ENCODE measurements around the gene RSPH1.
A peak's percentile ranks its signal among the peaks of the same experiment; 100 is the strongest.

RSPH1 gene

GRCh38 chr21:42513151-42513984, 17.3 kb upstream of the RSPH1 start, which contains the start of gene SLC37A1:
SLC37A1 (plus strand) TSS chr21:42513852; CDS start chr21:42518455, 4,603 bp downstream.
- DNase-seq (ENCODE audit: low read depth), result no peak

DNA sequence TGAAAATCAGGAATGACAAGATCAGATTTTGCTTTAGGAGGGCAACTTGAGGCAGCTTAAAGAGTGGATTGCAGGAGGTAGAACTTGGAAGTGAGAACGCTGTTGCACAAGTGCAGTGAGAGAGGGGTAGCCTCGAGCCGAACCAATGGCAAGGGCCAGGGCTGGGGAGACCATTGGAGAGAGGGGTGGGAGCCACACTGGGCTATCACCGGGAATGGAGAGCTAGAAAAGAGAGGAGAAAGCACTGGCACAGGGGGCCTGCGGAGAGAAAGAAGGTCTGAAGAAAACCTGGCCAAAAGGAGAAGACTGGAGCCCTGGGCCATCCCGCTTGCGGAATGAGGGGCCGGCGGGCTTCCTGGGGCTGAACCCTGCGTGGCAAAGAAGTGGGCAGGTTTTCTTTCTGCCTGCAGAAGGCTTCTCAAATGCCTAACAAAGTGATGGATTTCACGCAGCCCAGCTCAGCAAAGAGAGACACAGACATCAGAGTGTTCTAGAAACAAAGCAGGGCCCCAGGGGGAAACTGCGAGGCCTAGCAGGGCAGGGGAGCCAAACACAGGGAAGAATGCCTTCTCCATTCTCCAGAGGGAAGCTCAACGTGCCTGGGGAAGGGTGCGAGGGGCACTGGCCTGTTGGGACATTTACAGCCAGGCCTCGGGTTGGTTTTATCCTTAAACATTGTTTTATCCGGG, 16.5 kb upstream of the RSPH1 start:
- DNase-seq (ENCODE audit: low read depth), result no peak

- no peak for DNase-seq (ENCODE audit: low read depth)
Measured at GRCh38 chr21:42509244-42509643, 13.2 kb upstream of the RSPH1 start.

DNA sequence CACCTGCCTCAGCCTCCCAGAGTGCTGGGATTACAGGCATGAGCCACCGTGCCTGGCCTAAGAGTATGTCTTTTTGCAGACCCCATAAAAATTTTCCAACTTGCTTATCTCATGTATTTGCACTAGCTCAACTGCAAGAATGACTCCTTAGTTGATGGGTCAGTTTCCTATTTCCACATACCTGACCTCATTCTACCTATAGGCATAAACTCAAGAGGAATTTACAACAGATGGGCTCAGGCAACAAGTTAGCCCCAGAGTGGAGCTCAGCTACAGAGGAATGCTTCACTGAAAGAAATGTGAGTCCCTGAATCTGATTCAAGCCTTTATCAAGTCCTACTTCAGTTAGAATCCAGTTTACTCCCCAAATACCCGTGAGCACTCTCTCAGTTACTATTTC, 12.3 kb upstream of the RSPH1 start:
- DNase-seq (ENCODE audit: low read depth), result no peak

DNA sequence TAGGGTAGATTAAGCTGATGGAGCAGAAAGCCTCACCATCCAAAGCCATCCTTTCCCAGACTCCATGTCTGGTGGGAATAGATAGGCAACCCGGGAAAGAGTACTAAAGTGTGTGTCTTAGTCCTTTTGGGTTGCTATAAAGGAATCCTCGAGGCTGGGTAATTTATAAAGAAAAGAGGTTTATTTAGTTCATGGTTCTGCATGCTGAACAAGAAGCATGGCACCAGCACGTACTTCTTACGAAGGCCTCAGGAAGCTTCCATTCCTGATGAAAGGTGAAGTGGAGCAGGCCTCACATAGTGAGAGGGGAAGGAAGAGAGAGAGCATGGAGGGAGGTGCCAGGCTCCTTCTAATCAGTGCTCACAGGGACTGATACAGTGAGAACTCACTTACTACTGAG, 11.4 kb upstream of the RSPH1 start:
- no peak for DNase-seq (ENCODE audit: low read depth)

DNA sequence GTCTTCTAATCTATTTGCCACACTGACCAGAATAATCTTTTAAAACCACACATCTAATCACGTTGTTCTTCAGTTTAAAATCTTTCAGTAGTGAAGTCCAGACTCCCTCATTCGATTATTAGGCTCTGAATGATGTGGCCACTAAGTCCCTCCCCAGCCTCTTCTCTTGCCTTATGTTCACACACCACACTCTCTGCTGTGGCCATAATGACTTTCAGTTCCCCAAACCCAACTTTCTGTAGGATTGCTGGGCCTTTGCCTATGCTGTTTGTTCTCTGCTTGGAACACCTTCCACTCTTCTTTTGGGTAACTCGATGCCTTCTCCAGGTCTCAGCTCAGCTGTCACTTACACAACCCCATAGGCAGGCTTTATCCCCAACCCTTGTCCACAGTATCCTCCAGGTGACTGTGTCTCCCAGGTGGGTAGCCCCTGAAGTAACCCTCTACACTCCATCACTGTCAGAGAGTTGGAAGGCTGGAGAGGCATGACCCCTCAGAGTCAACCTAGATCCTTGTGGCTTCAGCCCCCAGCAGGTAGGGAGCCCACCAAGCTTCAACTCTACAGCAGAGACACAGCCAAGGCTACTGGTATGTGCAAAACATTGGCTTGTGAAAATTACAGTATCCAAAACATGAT, 9.2 kb upstream of the RSPH1 start:
- no peak for DNase-seq (ENCODE audit: low read depth)

DNA sequence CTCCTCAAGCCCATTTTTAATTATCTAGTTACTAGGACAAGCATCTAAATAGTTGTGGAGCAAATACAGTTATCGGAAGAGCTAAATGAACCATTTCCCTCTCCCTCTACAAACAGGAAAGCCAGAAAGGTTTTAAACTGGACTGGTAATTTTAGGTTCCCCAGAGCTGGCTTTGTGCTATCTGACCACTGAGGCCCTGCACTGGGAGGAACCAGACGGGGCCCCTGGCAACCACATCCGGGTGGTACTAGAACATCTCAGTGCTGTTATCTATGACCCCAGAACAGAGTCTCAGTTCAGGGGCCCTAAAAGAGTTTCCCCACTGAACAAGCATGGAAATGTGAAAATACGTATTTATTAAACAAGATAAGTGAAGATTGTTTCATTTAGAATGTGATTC, 7.7 kb upstream of the RSPH1 start:
- no peak for DNase-seq (ENCODE audit: low read depth)

- DNase-seq (ENCODE audit: low read depth), result no peak
Measured at GRCh38 chr21:42500736-42501135, 4.7 kb upstream of the RSPH1 start.

DNA sequence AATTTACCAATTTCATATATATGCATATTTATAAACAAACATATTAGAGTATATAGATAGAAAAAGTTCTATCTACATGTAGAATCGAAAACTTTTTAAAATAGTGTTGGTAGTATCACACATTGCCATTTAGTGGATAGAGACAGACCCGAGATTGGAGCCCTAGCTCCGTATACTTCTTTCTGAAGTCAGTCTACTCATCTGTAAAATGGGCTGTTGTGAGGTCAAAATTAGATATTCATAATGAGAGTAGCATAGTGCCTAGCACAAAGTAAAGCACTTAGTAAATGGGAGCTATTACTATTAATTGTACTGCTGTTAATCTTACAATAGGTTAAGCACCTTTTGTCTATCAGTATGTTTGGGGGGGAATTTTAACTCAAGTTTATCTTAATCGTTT, 4.2 kb upstream of the RSPH1 start:
- DNase-seq (ENCODE audit: low read depth), result no peak

- no peak for DNase-seq (ENCODE audit: low read depth)
Measured at GRCh38 chr21:42499444-42500112, 3.6 kb upstream of the RSPH1 start.

DNA sequence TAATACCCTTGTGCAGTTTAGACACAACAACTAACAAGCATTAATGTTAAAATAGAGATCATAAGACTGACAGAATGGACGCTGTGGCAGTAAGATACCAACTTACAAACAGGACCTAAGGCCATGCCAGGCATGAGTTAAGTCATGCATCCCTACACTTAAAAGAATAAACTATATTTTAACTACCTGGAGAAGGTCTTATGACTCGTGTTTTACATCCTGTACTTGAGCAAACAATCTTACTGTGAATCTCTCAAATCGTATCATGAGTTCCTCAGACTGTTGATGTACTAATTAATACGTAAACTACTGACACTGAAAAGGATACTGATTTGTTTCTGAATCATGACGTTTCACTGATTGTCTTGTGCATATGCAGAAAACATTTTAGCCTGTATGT, 2.0 kb upstream of the RSPH1 start:
- no peak for DNase-seq (ENCODE audit: low read depth)

DNA sequence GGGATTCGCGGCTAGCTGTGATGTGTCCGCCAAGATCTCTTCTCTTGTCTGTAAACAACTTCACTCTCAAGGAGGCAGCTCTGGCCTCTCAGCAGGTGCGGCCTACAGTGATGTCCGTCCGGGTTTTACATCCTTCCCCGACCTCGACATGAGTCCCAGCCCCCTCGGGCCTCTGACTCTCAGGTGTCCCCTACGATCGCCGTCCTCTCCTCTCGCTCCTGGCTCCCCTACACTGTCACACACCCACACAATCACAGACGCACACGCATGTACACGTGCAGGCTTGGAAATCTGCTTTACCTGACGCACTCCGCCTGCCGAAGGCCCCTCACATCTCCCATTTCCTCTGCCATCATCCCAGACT, 797 bp upstream of the RSPH1 start:
- no peak for DNase-seq (ENCODE audit: low read depth)

DNA sequence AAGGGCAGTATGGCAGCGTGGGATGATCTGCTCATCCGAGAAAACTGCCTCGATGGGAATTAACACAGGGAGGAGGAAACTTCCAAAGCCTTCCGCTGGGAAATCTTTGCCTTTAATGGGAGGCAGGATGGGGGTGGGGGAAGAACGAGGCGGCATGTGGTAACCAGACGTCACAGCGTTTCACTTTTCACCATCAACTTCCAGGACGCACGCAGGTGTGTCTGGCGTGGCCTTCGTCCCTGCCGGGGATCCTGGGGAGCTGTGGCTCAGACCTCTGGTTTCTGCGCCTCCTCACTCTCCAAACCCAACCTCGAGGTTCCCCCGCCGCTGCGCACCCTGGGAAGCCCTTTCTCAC, 282 bp downstream of the RSPH1 start:
- DNase-seq (ENCODE audit: low read depth), result peak; percentile 25

DNA sequence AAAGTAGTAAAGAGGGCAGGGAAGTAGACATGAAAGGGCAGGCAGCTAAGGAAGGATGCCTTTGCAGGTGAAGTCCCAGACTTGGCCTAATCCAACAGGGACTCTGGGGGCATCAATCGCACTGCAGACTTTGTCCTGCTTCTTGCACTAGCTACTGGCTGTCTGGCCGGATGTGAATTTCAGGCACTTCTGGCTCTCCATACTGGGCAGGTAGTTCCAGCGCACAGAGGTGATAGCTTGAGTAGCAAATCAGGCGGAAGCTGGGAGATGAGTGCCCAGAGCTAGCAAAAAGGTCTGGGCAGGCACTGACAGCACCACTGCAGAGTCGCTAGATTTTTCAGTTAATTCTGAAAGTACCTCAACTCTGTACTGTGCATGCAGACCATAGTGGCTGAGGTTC, 997 bp downstream of the RSPH1 start:
- no peak for DNase-seq (ENCODE audit: low read depth)

GRCh38 chr21:42493109-42494060, 2.6 kb downstream of the RSPH1 start:
- no peak for DNase-seq (ENCODE audit: low read depth)

GRCh38 chr21:42492201-42492600, 3.8 kb downstream of the RSPH1 start:
- DNase-seq (ENCODE audit: low read depth), result no peak

DNA sequence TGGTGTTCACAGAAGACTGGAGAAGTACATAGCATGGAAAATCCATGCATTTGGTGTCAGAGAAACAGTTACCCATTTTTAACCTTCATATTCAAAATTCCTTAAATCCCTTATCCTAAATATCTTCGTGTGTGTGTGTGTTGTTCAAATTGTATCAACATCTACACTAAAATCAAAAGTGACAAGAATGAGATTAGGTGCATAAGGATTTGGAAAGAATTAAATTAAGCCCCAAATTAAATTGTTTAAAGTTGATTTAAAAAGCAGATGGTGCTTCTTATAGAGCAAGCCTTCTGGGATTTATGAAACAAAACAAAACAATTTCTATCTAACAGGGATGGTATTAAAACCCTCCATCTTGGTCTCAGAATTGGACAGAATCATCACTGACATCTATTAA, 4.7 kb downstream of the RSPH1 start:
- DNase-seq (ENCODE audit: low read depth), result no peak

- DNase-seq (ENCODE audit: low read depth), result no peak
Measured at GRCh38 chr21:42490720-42491119, 5.3 kb downstream of the RSPH1 start.

- no peak for DNase-seq (ENCODE audit: low read depth)
Measured at GRCh38 chr21:42489991-42490390, 6.0 kb downstream of the RSPH1 start.

- no peak for DNase-seq (ENCODE audit: low read depth)
Measured at GRCh38 chr21:42489006-42489563, 6.9 kb downstream of the RSPH1 start.

GRCh38 chr21:42486531-42486930, 9.5 kb downstream of the RSPH1 start:
- no peak for DNase-seq (ENCODE audit: low read depth)
